ENCODE measurements around the gene CFAP74.
A peak's percentile ranks its signal among the peaks of the same experiment; 100 is the strongest.
"Not testable (repeated sequence)": the region's sequence is repeated elsewhere in the genome, so short reads cannot be mapped to it uniquely, and the experiment has no call there.

CFAP74 gene

DNA sequence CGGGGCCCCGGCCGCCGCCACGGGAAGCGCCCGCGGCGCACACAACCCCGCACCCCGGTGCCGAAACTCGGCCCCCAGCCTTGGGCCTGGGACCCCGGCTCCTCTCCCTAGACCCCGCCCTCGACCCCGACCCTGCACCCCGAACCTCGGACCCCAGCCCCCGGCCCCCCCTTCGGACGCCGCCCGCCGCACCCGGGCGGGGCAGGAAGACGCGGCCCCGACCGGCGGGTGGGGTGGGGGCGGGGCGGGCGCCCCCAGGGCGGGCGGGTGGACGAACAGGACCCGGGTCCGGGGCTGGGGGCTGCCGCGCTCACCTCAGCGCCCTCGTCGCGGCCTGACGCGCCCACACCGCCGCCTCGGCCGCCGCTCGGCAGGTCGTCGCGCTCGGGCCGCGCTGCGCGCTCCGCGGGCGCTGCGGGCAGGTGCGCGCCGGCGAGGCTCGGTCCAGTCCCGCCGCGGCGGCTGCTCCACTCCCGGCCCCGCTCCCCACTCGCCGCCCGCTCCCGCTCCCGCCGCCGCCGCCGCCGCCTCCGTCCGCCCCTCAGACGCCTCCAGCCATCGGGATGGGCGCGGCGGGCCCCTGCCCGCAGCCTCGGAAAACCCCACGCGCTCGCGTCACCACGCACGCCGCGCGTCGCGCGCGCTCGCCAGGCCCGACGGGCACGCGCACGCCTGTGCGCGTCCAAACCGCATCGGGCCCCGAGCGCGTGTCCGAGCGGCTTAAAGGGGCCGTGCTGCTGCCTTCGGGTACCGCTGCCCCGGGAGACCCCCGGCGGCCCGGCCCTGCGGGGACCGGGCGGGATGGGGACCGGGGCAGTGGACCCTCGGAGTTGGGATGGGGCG, 112.9 kb downstream of the CFAP74 start, which contains the start of gene GNB1:
Gene GNB1, minus strand, starts transcription at position 582 of the 843 bp plus-strand sequence. CDS start 65,634 bp downstream, outside the sequence.
- H3K4ac ChIP-seq (ENCODE audit: low read depth, low read length): peak within 1 kb of the TSS; percentile 98
- peak within 1 kb of the TSS; percentile 89 for H3K27ac ChIP-seq (ENCODE audit: low read depth, low read length)
- H2AFZ ChIP-seq (ENCODE audit: insufficient read depth, low read length, poor library complexity): peak within 1 kb of the TSS; percentile 90
- no peak within 1 kb of the TSS for H2BK12ac ChIP-seq (ENCODE audit: low read length)
- H3K23ac ChIP-seq (ENCODE audit: low read length): no peak within 1 kb of the TSS
- peak within 1 kb of the TSS; percentile 85 for H4K8ac ChIP-seq (ENCODE audit: low read depth, low read length)
- H3K79me2 ChIP-seq (ENCODE audit: control insufficient read depth, insufficient read depth, low read length, poor library complexity): peaks cover 29% of the 10 kb centered on the region
- H3K27me3 ChIP-seq (ENCODE audit: insufficient read depth, low read length): no peaks in the 10 kb centered on the region
- H3K4me3 ChIP-seq (ENCODE audit: low read depth, low read length): peak within 1 kb of the TSS; percentile 85
- H3K18ac ChIP-seq (ENCODE audit: low read length): peak within 1 kb of the TSS; percentile 98
- peak within 1 kb of the TSS; percentile 67 for H2AK5ac ChIP-seq (ENCODE audit: low read length)
- H3K4me1 ChIP-seq (ENCODE audit: control insufficient read depth in 1 of 2, insufficient read depth in 2 of 2, low read length in 2 of 2): peaks cover 6 to 20% of the 10 kb centered on the region in 2 experiments
- H3K9me3 ChIP-seq (ENCODE audit: insufficient read depth, low read depth, low read length): no peaks in the 10 kb centered on the region
- peak within 1 kb of the TSS; percentile 97 for H2BK5ac ChIP-seq (ENCODE audit: low read depth, low read length, poor library complexity)
- no peaks in the 10 kb centered on the region for H3K36me3 ChIP-seq (ENCODE audit: control insufficient read depth in 1 of 2, insufficient read depth in 2 of 2, low read length in 2 of 2)
- peaks cover 13% of the 10 kb centered on the region for H3K79me1 ChIP-seq (ENCODE audit: low read length)
- H3K14ac ChIP-seq (ENCODE audit: low read length): peak within 1 kb of the TSS; percentile 97
- peak within 1 kb of the TSS; percentile 88 for H4K12ac ChIP-seq (ENCODE audit: low read depth, low read length)
- H2BK120ac ChIP-seq (ENCODE audit: insufficient read depth, low read length, poor library complexity): peak within 1 kb of the TSS; percentile 89
- no CpG with 5 or more reads among the region's 137 CpGs for WGBS (ENCODE audit: extremely low coverage, insufficient coverage, insufficient read length)
- H3K9ac ChIP-seq (ENCODE audit: low read length): peak within 1 kb of the TSS; percentile 99
- peak; percentile 74 to 95 for DNase-seq
- H4K91ac ChIP-seq (ENCODE audit: low read depth, low read length): peak within 1 kb of the TSS; percentile 98
- H3K4me2 ChIP-seq (ENCODE audit: low read length): peak within 1 kb of the TSS; percentile 89

DNA sequence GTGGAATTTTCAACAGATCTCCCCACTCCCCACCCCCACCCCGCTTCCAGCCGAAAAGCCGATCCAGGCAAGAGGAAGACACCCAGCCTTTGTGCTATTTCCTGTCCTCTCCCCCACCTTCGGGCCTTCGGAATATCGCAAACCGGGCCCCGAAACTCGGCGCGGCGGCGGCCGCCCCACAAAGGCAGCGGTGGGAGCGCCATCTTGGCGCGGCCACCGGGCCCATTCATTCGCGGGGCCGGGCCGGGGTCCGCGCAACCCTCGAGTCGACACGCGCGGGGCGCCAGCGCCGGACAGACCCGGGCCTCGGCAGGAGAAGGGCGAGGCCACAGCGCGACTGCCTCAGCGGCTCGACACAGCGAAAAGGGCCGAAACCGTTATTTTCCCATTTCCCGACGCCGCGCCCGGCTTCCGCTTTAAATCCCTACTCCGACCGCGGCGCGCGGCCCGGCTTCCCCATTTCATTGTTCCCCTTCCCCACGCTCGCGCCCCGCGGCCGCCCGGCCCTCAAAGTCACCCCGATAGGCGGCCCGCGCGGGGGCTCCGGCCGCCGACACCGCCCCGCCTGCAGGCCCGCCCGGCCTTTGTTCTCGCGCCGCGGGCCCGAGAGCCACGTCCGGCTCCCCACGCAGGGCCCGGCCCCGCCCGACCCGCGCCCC, 113.6 kb downstream of the CFAP74 start:
- H3K18ac ChIP-seq (ENCODE audit: low read length): peak overlapping the region; percentile 73
- DNase-seq: peak; percentile 27 to 55
- peak overlapping the region; percentile 78 for H2BK120ac ChIP-seq (ENCODE audit: insufficient read depth, low read length, poor library complexity)
- peak overlapping the region; percentile 68 for H4K8ac ChIP-seq (ENCODE audit: low read depth, low read length)
- H4K12ac ChIP-seq (ENCODE audit: low read depth, low read length): peak overlapping the region; percentile 76
- WGBS (ENCODE audit: extremely low coverage, insufficient coverage, insufficient read length): no CpG with 5 or more reads among the region's 88 CpGs
- peak overlapping the region; percentile 15 for H2AFZ ChIP-seq (ENCODE audit: insufficient read depth, low read length, poor library complexity)
- peak overlapping the region; percentile 98 for H3K4ac ChIP-seq (ENCODE audit: low read depth, low read length)
- peak overlapping the region; percentile 89 for H4K91ac ChIP-seq (ENCODE audit: low read depth, low read length)
- H3K9ac ChIP-seq (ENCODE audit: low read length): peak overlapping the region; percentile 89
- H2BK5ac ChIP-seq (ENCODE audit: low read depth, low read length, poor library complexity): peak overlapping the region; percentile 94
- H3K14ac ChIP-seq (ENCODE audit: low read length): peak overlapping the region; percentile 71
- peaks cover 13% of the 10 kb centered on the region for H3K79me1 ChIP-seq (ENCODE audit: low read length)
- H3K79me2 ChIP-seq (ENCODE audit: control insufficient read depth, insufficient read depth, low read length, poor library complexity): peaks cover 29% of the 10 kb centered on the region
- no peak overlapping the region for H3K23ac ChIP-seq (ENCODE audit: low read length)
- no peaks in the 10 kb centered on the region for H3K36me3 ChIP-seq (ENCODE audit: control insufficient read depth in 1 of 2, insufficient read depth in 2 of 2, low read length in 2 of 2)
- H3K4me3 ChIP-seq (ENCODE audit: low read depth, low read length): peak overlapping the region; percentile 85
- H3K4me1 ChIP-seq (ENCODE audit: control insufficient read depth in 1 of 2, insufficient read depth in 2 of 2, low read length in 2 of 2): peaks cover 6 to 20% of the 10 kb centered on the region in 2 experiments
- H3K4me2 ChIP-seq (ENCODE audit: low read length): peak overlapping the region; percentile 57
- H3K27me3 ChIP-seq (ENCODE audit: insufficient read depth, low read length): no peaks in the 10 kb centered on the region
- peak overlapping the region; percentile 67 for H2AK5ac ChIP-seq (ENCODE audit: low read length)
- no peaks in the 10 kb centered on the region for H3K9me3 ChIP-seq (ENCODE audit: insufficient read depth, low read depth, low read length)
- H3K27ac ChIP-seq (ENCODE audit: low read depth, low read length): peak overlapping the region; percentile 88
- no peak overlapping the region for H2BK12ac ChIP-seq (ENCODE audit: low read length)

DNA sequence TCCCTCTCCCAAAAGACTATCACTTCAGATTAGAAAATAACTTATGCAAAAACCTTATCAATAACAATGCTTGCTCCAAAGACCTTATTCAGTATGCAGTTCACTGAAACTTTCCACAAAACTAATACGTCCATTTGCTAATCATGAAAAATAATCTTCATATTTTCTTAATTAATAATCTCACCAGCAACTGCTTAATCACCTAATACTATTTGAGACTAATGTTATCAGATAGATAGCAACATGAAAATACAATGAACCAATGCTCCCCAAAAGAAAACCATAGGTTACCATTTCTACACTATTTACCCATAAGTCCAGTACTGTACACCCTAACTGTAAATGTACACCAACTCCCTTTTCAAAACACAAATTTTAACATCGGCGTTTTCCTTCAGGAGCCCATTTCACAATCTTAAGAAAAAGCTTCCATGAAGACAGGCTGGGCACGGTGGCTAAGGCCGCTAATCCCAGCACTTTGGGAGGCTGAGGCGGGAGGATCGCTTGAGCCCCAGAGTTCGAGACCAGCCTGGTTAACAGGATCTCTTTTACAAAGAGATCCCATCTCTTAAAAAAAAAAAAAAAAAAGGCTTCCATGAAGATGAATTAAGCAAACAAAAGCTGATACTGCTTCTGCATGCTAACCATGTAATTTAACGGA, 114.4 kb downstream of the CFAP74 start:
- H2AFZ ChIP-seq (ENCODE audit: insufficient read depth, low read length, poor library complexity): no peak overlapping the region
- H3K4me2 ChIP-seq (ENCODE audit: low read length): peak overlapping the region; percentile 57
- no peak overlapping the region for H3K9ac ChIP-seq (ENCODE audit: low read length)
- H3K4me3 ChIP-seq (ENCODE audit: low read depth, low read length): peak overlapping the region; percentile 65
- peaks cover 13% of the 10 kb centered on the region for H3K79me1 ChIP-seq (ENCODE audit: low read length)
- H2BK120ac ChIP-seq (ENCODE audit: insufficient read depth, low read length, poor library complexity): no peak overlapping the region
- no peak overlapping the region for H3K23ac ChIP-seq (ENCODE audit: low read length)
- no peaks in the 10 kb centered on the region for H3K36me3 ChIP-seq (ENCODE audit: control insufficient read depth in 1 of 2, insufficient read depth in 2 of 2, low read length in 2 of 2)
- H3K27ac ChIP-seq (ENCODE audit: low read depth, low read length): no peak overlapping the region
- no peak overlapping the region for H2BK12ac ChIP-seq (ENCODE audit: low read length)
- H3K9me3 ChIP-seq (ENCODE audit: insufficient read depth, low read depth, low read length): no peaks in the 10 kb centered on the region
- H3K14ac ChIP-seq (ENCODE audit: low read length): no peak overlapping the region
- H3K27me3 ChIP-seq (ENCODE audit: insufficient read depth, low read length): no peaks in the 10 kb centered on the region
- H3K79me2 ChIP-seq (ENCODE audit: control insufficient read depth, insufficient read depth, low read length, poor library complexity): peaks cover 31% of the 10 kb centered on the region
- H4K12ac ChIP-seq (ENCODE audit: low read depth, low read length): no peak overlapping the region
- no peak overlapping the region for H4K91ac ChIP-seq (ENCODE audit: low read depth, low read length)
- WGBS (ENCODE audit: extremely low coverage, insufficient coverage, insufficient read length): no CpG with 5 or more reads among the region's 9 CpGs
- peak overlapping the region; percentile 99 for H3K4ac ChIP-seq (ENCODE audit: low read depth, low read length)
- no peak overlapping the region for H2BK5ac ChIP-seq (ENCODE audit: low read depth, low read length, poor library complexity)
- peak in 1 of 2 donors; percentile 29 for DNase-seq
- peak overlapping the region; percentile 52 for H2AK5ac ChIP-seq (ENCODE audit: low read length)
- H4K8ac ChIP-seq (ENCODE audit: low read depth, low read length): no peak overlapping the region
- H3K18ac ChIP-seq (ENCODE audit: low read length): no peak overlapping the region
- H3K4me1 ChIP-seq (ENCODE audit: control insufficient read depth in 1 of 2, insufficient read depth in 2 of 2, low read length in 2 of 2): peaks cover 7 to 17% of the 10 kb centered on the region in 2 experiments

DNA sequence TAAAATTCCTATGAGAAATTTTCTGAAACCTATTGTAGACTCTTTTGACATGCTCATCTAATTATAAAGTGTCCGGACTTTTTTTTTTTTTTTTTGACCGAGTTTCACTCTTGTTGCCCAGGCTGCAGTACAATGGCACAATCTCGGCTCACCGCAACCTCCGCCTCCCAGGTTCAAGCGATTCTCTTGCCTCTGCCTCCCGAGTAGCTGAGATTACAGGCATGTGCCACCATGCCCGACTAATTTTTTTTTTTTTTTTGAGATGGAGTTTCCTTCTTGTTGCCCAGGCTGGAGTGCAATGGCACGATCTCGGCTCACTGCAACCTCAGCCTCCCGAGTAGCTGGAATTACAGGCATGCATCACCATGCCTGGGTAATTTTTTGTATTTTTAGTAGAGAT, 119.7 kb downstream of the CFAP74 start:
- H3K4ac ChIP-seq (ENCODE audit: low read depth, low read length); H2BK5ac ChIP-seq (ENCODE audit: low read depth, low read length, poor library complexity); H4K8ac ChIP-seq (ENCODE audit: low read depth, low read length); H3K14ac ChIP-seq (ENCODE audit: low read length); H3K4me2 ChIP-seq (ENCODE audit: low read length); H3K79me1 ChIP-seq (ENCODE audit: low read length); H2BK12ac ChIP-seq (ENCODE audit: low read length); DNase-seq; H3K36me3 ChIP-seq (ENCODE audit: control insufficient read depth in 1 of 2, insufficient read depth in 2 of 2, low read length in 2 of 2); H3K27ac ChIP-seq (ENCODE audit: low read depth, low read length); H2AK5ac ChIP-seq (ENCODE audit: low read length); H3K4me1 ChIP-seq (ENCODE audit: control insufficient read depth in 1 of 2, insufficient read depth in 2 of 2, low read length in 2 of 2); H4K91ac ChIP-seq (ENCODE audit: low read depth, low read length); H3K4me3 ChIP-seq (ENCODE audit: low read depth, low read length); H4K12ac ChIP-seq (ENCODE audit: low read depth, low read length); H3K9me3 ChIP-seq (ENCODE audit: insufficient read depth, low read depth, low read length); H3K9ac ChIP-seq (ENCODE audit: low read length); H3K27me3 ChIP-seq (ENCODE audit: insufficient read depth, low read length); H3K18ac ChIP-seq (ENCODE audit: low read length); H2AFZ ChIP-seq (ENCODE audit: insufficient read depth, low read length, poor library complexity); H3K23ac ChIP-seq (ENCODE audit: low read length); H2BK120ac ChIP-seq (ENCODE audit: insufficient read depth, low read length, poor library complexity): not testable (repeated sequence)
- no CpG with 5 or more reads among the region's 11 CpGs for WGBS (ENCODE audit: extremely low coverage, insufficient coverage, insufficient read length)
- H3K79me2 ChIP-seq (ENCODE audit: control insufficient read depth, insufficient read depth, low read length, poor library complexity): peaks cover 51% of the 10 kb centered on the region

Data from trophoblast cell (in vitro differentiated cells and primary cell).